HepG2 (cell line): ENCODE data around the gene ZNF615. TPM values are rescaled to one million over a fixed set of nuclear protein-coding genes. Genes with fewer than 3 reads are reported as not detected.

Experiments
- DR1 ChIP-seq: sonication (generic); formaldehyde crosslinking; IDR thresholded peaks from 2 replicates; pipeline ENCODE4 v1.8.0; 2021; ENCODE audit warnings: mild to moderate bottlenecking, missing genetic modification reagents, inconsistent platforms
- EP300 ChIP-seq, 3 experiments: sonication (generic) in 1 of 3; formaldehyde crosslinking in 1 of 3; IDR thresholded peaks; 2 replicates each; pipeline versions ENCODE4 v1.5.1 to v1.6.1; 2011 to 2020; ENCODE audit warnings: low read depth in 2 of 3, low read length in 2 of 3, borderline replicate concordance in 1 of 3, improper control_type of control experiment in 1 of 3, mild to moderate bottlenecking in 1 of 3, missing genetic modification reagents in 1 of 3, moderate library complexity in 1 of 3
- FOXO4 ChIP-seq: sonication (generic); formaldehyde crosslinking; conservative IDR thresholded peaks from 2 replicates; pipeline ENCODE4 v1.8.1; 2023; ENCODE audit warnings: missing genetic modification reagents
- KIAA2018 ChIP-seq: sonication (generic); formaldehyde crosslinking; IDR thresholded peaks from 2 replicates; pipeline ENCODE4 v1.5.0; 2020; ENCODE audit warnings: mild to moderate bottlenecking, missing genetic modification reagents, borderline replicate concordance
- LCORL ChIP-seq, 2 experiments: fragments of 450-650 bp in 1 of 2; sonication (generic) in 1 of 2; formaldehyde crosslinking in 1 of 2; IDR thresholded peaks; 2 replicates each; pipeline versions ENCODE4 v1.5.0 to v1.6.1; 2017 to 2020; ENCODE audit warnings: antibody characterized with exemption in 1 of 2, missing genetic modification reagents in 1 of 2
- POLR2A ChIP-seq, 2 experiments: IDR thresholded peaks; 2 replicates each; pipeline ENCODE4 v1.6.1; 2011; ENCODE audit warnings: low read depth in 2 of 2, low read length in 2 of 2, mild to moderate bottlenecking in 1 of 2, moderate library complexity in 1 of 2; ENCODE audit not compliant: insufficient read depth in 1 of 2
- SP140L ChIP-seq: sonication (generic); formaldehyde crosslinking; IDR thresholded peaks from 2 replicates; pipeline ENCODE4 v1.4.0; 2020; ENCODE audit warnings: missing genetic modification reagents, borderline replicate concordance
- THAP11 ChIP-seq: IDR thresholded peaks from 2 replicates; pipeline ENCODE4 v1.6.1; 2016; ENCODE audit warnings: missing biosample characterization, missing genetic modification reagents
- ZMYM4 ChIP-seq: sonication (generic); formaldehyde crosslinking; IDR thresholded peaks from 2 replicates; pipeline ENCODE4 v1.8.1; 2023; ENCODE audit warnings: mild to moderate bottlenecking, missing genetic modification reagents
- ZNF281 ChIP-seq: sonication (generic); formaldehyde crosslinking; IDR thresholded peaks from 2 replicates; pipeline ENCODE4 v1.4.0; 2020; ENCODE audit warnings: missing genetic modification reagents, borderline replicate concordance
- ZNF333 ChIP-seq: sonication (generic); formaldehyde crosslinking; IDR thresholded peaks from 2 replicates; pipeline ENCODE4 v1.4.0; 2020; ENCODE audit warnings: mild to moderate bottlenecking, missing genetic modification reagents, borderline replicate concordance
- ZNF501 ChIP-seq: sonication (generic); formaldehyde crosslinking; IDR thresholded peaks from 2 replicates; pipeline ENCODE4 v1.5.1; 2020; ENCODE audit warnings: mild to moderate bottlenecking, moderate library complexity, missing genetic modification reagents
- ZNF800 ChIP-seq: sonication (generic); formaldehyde crosslinking; IDR thresholded peaks from 2 replicates; pipeline ENCODE4 v1.4.0; 2020; ENCODE audit warnings: missing genetic modification reagents
- polyA plus RNA-seq, 8 experiments: library from polyadenylated mRNA; depleted of rRNA in 3 of 8; stranded (reverse) in 7 of 8; unstranded in 1 of 8; fragments of >200 nt; fragmentation: Illumina TruSeq in 4 of 8; extraction: Trizol in 4 of 8; gene quantifications; 2 replicates each; pipeline versions ENCODE4 v1.2.1 to v1.2.3, GENCODE V29; 2011 to 2016; ENCODE audit warnings: low read depth in 4 of 8, missing spikeins in 1 of 8, mixed read lengths in 1 of 8; ENCODE audit not compliant: insufficient read depth in 1 of 8
- total RNA-seq, 5 experiments: library from RNA; depleted of rRNA; stranded (reverse); fragments of >200 nt; fragmentation: Illumina TruSeq; extraction: Trizol; gene quantifications; 2 replicates each; pipeline ENCODE4 v1.2.3, GENCODE V29; 2016; ENCODE audit warnings: low read depth in 1 of 5

Gene ZNF615
- total and polyA plus RNA-seq, 2 of the 13 experiments (the other 11 are each of a cell fraction or from before 2014, with no cell fraction given) = 5.2 to 7.8 TPM

- TF ChIP-seq ZMYM4 = peak; percentile 86
- TF ChIP-seq LCORL (IDR thresholded peaks at IDR 0.05) = no peak
- peak; percentile 91 for TF ChIP-seq LCORL (CRISPR knock-in tag; IDR thresholded peaks at IDR 0.05)
- TF ChIP-seq ZNF333 (CRISPR knock-in tag) = 0 out of 2 replicates have a peak, but pooled peaks have one; percentile 53
- peak; percentile 32; the same call in 1 of the 2 replicates for TF ChIP-seq ZNF800
- no peak for TF ChIP-seq EP300 (IDR thresholded peaks at IDR 0.05; ENCODE audit: low read depth in 2 of 2, low read length in 2 of 2)
- TF ChIP-seq EP300 (CRISPR knock-in tag; IDR thresholded peaks at IDR 0.05; ENCODE audit: borderline replicate concordance) = peak; percentile 25; the same call in 1 of the 2 replicates
- peak; percentile 75; the same call in 1 of the 2 replicates for TF ChIP-seq ZNF501 (CRISPR knock-in tag)
- TF ChIP-seq POLR2A (IDR thresholded peaks at IDR 0.05; ENCODE audit: insufficient read depth in 1 of 2, low read depth in 2 of 2, low read length in 2 of 2) = peak; percentile 37 to 81; a peak in 3 of 4 replicates
- TF ChIP-seq FOXO4 (CRISPR knock-in tag) = no peak
- peak; percentile 81 for TF ChIP-seq THAP11 (CRISPR knock-in tag)
- TF ChIP-seq DR1 (CRISPR knock-in tag) = no peak
- no peak for TF ChIP-seq SP140L (CRISPR knock-in tag)
- no peak for TF ChIP-seq KIAA2018 (CRISPR knock-in tag)
- no peak for TF ChIP-seq ZNF281 (CRISPR knock-in tag)
Observed at GRCh38 chr19:52007806-52008557, at the start of gene ZNF615 (continued).
